HG03520 (cell line): ENCODE data around the gene DUSP15.
"Not testable (repeated sequence)": the region's sequence is repeated elsewhere in the genome, so short reads cannot be mapped to it uniquely, and the experiment has no call there.

Experiments used
- ATAC-seq: cut with Tn5 transposase; IDR thresholded peaks from one replicate; pipeline ENCODE4 v1.9.1; 2021; ENCODE audit warnings: mild to moderate bottlenecking, moderate library complexity; ENCODE audit not compliant: unreplicated experiment

The DUSP15 gene, protein sequence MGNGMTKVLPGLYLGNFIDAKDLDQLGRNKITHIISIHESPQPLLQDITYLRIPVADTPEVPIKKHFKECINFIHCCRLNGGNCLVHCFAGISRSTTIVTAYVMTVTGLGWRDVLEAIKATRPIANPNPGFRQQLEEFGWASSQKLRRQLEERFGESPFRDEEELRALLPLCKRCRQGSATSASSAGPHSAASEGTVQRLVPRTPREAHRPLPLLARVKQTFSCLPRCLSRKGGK

DNA sequence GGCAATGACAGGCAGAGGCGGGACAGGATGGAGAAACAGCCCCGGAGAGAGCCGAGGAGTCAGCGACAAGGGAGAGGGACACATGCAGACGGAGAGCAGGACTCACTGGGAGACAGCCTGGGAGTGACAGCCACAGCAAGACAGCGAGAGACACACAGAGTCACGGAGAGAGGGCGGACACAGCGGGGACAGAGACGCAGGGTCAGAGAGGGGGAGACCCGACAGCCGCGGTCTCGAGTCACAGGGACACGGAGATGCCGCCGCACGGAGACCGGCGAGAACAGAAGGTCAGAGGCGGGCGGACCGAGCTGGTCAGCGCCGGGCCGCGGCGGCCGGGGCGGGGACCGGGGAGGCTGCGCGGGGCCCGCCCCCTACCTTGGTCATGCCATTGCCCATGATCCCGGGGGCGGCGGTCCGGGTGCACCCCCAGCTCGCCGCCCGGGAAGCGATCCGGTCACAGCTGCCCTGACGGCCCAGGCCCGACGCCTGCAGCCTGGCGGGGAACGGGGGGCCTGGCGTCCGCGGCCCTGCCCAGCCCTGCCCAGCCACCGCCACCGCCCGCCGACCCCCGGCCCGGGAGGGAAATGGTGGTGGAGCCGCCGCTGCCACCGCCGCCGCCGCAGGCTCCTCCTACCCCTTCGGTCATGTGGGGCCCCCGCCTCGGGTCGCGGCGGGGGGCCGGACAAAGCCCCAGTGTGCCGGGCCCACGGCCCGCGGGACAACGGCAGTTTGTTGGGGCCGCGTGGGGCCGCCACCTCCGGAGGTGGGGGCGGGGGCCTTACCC, at the start of gene DUSP15, which contains the start of gene TTLL9:
Gene DUSP15 (minus strand): TSS at position 586 of the 784 bp plus-strand sequence. CDS start 190 bp downstream, at position 396.
Gene TTLL9 (plus strand): TSS at position 693 of the 784 bp plus-strand sequence. CDS start 493 bp downstream, outside the sequence.
- ATAC-seq, result no peak

DNA sequence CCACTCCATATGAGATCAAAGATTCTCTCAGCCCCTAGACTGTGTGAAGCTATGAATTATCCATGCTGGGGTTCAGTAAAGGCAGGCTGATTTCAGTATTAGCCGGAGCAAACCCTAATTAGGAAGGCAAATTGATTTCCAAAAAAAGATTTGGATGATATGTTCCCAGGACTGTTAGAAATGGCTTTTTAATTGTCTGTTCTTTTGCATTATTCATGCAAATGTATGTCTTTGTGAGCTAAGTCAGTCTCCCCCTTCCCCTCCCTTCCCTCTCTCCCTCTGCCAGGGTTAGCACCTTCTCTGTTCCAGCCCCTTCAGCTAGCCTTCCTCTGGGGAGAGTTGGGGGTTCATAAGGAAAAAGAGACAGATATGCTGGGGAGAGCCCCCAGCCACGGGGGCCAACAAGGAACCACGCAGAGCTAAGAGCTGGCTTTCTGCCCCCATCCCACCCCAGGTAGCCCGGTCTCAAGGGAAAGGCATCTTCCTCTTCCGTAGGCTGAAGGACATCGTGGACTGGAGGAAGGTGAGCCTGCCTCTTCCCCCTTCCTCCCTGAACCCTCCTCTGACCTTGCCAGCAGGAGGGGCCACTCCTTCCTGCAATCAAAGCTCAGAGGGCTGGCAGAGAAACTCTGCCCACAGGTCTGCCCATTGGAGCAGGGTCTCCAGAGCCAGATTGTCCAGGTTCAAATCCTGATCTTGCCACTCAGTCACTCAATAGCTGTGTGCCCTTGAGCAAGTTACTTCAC, 49.3 kb upstream of the DUSP15 start:
- no peak for ATAC-seq

DNA sequence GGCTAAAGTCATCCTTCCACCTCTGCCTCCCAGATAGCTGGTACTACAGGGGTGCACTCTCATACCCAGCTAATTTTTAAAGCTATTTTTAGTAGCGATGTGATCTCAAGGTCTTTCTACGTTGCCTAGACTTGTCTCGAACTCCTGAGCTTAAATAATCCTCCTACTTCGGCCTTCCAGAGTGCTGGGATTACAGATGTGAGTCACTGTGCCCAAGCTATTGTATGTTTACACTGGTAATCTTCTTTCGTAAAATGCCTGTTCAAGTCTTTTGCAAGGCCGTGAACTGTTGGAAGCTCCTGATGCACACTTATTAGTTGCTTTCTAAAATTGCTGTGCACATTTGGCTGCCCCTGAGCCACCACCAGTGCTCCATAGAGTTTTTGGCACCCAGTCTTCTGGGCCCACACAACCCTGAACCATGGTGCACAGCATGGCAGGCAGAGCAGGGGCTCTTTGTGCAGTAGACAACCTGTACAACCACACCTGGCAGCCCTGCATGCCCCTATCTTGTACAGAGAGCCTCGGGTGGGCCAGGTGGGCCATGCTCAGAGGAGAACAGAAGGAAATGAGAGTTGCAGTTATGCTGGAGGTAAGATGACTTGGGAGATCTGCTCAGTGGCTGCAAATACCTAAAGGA, 48.3 kb upstream of the DUSP15 start:
- no peak for ATAC-seq

DNA sequence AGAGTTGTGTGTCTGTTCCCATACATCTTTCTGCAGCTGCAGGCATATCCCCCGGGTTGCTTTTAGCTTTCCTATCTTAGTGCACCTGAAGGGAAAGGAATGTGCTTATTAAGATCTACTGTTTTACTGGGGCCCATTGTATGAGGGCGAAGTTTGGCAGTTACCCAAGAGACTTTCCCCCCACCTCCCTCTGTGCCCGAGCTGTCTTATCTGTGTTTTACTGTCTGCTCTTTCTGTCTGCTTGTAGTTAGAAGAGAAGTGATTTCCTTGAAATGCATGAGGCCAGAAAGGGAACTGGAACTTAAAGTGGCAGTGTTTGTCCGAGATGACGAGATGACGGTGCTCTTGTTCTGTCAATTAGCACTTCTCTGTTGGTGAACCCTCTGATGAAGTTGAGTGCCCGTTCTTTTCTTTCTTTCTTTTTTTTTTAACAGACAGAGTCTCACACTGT, 47.7 kb upstream of the DUSP15 start:
- not testable (repeated sequence) for ATAC-seq

DNA sequence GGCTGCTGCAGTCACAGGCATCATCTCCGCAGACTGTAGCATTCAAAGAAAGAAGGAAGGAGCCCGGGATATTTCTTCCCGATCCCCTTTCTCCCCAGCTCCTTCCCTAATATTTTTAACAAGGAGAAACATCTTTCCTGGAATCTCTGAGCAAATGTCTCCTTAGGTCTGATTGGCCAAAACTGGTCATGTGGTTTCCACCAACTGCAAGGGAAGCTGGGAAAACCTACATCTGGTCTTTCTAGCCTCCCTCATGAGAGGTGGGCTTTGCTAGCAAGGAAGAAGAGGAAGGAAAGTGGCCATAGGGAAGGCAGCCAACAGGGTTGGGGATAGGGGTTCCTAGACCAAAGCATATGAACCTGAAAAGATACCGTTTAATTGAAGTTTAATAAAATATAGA, 46.4 kb upstream of the DUSP15 start:
- ATAC-seq, result no peak

DNA sequence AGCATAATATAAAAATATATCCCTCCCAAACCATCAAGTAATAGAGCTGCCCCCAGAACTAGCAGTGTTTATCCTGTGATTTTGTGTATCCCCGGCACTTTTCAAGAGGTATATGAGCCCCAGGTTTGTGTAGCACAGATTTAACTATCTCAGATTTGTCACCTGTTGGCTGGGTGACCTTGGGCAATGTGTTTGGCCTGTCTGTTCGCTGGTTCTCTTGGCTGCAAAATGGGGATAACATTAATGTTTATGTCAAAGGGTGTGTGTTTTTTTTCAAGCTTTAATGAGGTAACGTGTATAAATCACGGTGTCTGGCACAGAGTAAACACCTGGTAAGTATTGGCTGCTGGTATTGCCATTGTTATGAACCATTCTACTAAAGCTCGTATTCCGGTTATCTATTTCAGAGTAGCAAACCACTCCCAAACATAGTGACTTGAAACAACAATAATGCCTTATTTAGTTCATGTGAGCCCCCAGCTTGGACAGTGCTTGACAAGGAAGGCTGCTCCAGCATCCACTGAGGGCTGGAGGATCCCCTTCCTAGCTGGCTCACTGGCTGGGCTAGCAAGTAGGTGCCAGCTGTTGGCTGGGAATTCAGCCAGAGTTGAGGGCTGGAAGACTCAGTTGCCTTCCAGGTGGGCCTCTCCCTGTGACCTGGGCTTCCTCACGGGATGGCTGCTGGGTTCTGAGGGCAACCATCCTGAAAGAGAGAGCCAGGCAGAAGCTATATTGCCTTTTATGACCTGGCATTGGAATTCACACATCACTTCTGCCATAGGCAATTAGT, 45.4 kb upstream of the DUSP15 start:
- no peak for ATAC-seq

DNA sequence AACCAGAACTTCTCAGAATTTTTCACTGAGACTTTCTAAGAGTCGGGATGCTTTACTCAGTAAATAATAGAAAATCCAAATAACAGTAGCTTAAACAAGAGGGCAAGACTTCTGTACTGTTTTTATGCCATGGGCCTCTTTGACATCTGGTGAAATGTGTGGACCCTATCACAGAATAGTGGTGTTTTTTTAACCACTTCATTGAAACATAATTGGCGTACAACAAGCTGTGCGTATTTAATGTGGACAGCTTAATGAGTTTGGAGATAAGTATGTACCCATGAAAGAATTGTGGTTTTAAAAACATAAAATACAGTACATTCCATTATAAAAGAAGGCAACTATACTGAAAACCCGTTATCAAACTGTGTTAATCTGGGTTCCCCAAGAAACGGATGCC, 43.8 kb upstream of the DUSP15 start:
- no peak for ATAC-seq

DNA sequence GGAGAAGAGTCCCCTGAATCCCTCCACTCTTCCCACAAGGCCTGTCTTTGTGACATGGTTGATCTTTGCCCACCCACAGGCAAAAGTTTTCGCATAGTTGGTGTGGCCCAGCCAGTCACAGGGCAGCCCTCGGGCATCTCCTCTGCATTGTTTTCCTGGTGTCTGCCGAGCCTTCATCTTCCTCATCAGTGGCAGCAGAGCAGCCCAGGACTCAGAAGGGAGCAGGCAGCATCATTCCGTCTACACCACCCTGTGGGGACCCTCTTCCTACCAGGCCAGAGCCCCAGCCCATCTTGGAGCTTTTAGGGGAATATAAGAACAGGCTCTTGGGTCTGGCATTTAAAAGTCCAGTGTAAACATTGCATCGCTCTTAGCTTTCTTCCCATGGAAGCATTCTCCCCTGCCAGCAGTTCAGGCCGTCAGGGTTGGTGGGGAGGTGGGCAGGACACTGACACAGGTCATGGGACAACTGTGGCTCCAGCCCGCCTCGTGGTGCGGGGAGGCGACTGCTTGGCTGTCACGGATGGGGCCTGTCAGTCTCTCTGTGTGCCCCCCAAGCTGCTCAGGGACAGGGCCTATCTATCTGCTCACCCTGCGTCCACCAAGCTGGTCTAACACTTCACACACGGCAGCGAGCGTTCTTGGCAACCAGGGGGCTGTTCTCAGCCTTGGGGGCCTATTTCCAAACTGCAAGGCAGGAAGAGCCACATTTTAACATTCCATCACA, 43.3 kb upstream of the DUSP15 start:
- ATAC-seq, result no peak

DNA sequence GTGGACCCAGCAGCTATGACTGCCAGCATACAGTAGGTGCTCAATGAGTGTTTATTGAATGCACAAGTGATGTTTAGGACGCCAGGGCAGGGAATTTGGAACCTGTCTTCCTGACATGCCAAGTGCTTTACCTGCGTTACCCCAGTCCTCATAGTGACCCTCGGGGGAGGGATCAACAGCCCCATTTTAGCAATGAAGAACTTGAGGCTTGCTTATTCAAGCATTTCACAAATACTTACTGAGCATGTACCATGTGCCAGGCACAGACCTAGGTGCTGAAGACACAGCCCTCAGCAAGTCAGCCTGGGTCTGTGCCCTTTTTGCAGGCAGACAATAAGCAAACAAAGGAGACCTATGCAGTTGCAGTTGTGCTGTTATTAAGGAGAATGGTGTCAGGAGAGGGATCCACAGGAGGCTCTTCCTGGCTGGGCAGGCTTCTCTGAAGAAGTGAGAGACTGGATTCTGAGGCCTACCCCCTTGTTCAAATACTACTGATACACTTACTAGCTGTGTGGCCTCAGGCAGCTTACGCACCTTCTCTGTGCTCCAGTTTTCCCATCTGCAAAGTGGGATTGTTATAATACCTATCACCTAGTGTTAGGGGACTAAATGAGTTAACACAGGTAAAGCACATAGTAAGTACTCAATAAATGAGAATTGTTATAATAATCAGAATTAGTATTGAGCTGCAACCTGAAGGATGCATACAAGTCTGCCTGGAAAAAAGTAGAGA, 39.9 kb upstream of the DUSP15 start:
- ATAC-seq, result no peak

DNA sequence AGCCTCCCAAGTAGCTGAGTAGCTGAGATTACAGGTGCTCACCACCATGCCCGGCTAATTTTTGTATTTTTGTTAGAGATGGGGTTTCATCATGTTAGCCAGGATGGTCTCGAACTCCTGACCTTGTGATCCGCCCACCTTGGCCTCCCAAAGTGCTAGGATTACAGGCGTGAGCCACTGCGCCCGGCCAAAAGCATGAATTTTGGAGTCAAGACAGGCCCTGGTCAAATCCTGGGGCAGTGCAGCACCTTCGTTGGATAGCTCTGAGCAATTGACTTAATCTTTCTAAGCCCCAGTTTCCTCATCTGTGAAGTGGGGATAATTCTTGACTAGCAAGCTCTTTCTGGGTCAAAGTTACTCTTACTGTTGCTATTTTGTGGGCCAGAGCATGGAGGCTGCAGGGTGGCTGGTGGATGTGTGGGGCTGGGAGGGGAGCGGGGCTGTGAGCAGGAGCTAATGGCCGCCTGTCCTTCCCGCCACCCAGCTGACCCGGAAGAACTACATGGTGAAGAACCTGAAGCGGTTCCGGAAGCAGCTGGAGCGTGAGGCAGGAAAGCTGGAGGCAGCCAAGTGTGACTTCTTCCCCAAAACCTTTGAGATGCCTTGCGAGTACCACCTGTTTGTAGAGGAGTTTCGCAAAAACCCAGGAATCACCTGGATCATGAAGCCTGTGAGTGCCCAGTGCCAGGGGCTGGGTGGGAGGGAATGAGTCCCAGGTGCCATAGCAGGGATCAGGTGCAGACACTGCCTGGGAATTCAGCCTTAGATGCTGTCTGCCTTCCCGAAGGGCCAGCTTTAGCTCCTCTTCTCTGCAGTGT, 39.1 kb upstream of the DUSP15 start:
- no peak for ATAC-seq

DNA sequence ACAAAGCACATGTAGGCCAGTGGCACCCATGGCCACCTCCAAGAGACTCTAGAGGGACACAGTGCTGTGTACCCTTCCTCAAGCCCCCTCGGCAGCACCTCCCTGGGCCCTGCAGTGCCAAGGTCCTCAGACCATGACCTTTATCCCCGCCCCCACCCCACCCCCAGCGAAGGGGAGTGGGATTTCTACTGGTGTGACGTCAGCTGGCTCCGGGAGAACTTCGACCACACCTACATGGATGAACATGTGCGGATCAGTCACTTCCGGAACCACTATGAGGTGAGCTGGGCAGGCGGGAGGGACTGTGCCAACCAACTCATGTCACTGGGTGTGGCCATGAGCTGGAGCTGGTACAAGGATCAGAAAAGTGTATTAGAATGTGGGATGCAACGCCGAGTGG, 38.1 kb upstream of the DUSP15 start:
- no peak for ATAC-seq

DNA sequence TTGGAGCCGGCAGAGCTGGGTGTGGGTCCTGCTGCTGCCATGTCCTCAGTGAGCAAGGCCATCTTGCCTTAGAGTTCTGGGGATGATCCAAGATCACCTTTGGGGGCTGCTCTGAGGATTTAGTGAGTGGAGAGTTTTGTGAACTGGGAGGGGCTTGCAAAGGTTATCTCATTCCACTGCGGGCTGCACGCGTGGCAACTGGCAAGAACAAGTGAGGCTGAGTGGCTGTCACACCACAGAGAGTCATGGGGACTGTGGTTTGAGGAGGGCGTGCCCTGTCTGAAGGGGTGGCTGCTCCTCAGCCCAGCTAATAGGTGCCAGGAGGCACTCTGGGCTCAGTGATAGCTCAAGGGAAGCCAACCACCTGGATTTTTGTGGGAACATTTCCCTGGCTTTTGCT, 37.7 kb upstream of the DUSP15 start:
- no peak for ATAC-seq

DNA sequence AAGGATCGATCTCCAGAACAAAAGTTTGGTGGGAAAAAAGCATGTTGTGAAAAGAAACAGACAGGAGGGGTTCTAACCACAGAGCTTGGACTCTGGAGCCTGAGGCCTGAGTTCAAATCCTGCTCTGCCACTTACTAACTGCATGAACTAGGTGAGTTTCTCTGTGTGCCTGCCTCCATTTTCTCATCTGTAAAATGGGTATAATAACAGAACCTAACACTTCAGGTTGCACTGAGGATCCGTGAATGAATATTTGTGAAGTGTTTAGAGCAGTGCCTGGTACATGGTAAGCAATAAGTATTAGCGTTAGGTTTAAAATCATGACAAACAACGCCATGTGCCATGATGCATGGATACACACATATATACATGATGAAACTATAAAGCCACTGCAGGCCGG, 36.7 kb upstream of the DUSP15 start:
- no peak for ATAC-seq

DNA sequence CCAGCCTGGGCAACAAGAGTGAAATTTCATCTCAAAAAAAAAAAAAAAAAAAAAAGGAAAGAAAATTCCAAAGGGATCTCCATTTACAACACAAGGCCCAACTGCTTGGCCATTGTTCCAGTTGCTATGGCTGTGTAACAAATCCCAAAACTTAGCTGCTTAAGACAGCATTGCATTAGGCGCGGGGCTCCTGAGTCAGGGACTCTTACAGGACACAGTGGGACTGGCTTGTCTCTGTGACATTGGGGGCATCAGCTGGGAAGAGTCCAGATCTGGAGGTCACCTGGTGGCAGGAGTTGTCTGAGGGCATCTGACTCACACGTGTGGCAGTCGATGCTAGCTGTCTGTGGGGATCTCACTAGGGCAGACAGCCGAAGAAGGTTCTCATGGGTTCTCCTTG, 35.7 kb upstream of the DUSP15 start:
- no peak for ATAC-seq

DNA sequence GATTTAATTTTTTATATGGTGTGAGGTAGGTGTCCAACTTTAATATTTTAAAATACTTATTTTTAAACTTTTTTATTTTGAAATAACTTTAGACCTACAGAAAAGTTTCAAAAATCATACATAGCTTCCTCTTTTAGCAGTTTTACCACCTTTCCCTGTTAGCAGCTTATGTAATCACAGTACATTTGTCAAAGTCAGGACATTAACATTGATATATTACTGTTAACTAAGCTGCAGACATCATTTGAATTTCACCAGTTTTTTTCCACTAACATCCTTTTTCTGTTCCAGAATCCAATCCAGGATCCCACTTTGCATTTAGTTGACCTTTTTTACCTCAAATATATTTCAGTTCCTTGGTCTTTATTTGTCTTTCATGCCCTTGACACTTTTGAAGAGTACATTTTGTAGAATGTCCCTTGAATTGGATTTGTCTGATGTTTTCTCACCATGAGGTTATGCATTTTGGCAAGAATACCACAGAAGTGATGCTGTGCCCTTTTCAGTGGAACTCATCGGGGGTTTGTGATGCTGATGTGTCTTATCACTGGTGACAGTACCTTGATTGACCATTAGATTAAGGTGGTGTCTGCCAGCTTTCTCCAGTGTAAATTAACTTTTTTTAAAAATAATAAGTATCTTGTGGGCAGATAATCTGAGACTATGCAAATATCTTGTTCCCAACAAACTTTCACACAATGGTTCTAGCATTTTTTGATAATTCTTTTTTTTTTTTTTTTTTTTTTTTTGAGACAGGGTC, 33.5 kb upstream of the DUSP15 start:
- ATAC-seq, result no peak

DNA sequence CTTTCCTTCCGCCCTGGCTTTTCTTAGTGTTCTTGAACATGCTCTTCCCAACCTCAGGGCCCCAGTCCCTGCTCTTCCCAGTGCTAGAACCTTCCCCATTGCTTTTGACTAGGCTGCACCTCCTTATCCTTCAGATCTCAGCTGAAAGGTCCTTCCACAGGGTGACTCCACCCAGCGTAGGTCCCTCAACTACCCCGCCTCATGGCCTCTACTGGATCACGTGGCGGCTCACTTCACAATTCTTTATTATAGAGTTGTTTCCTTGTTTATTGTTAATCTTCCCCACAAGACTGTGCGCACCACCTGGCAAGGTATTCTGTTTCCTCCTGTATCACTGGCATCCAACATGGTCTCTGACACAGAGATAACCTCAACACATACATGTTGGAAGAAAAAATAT, 31.3 kb upstream of the DUSP15 start:
- no peak for ATAC-seq

DNA sequence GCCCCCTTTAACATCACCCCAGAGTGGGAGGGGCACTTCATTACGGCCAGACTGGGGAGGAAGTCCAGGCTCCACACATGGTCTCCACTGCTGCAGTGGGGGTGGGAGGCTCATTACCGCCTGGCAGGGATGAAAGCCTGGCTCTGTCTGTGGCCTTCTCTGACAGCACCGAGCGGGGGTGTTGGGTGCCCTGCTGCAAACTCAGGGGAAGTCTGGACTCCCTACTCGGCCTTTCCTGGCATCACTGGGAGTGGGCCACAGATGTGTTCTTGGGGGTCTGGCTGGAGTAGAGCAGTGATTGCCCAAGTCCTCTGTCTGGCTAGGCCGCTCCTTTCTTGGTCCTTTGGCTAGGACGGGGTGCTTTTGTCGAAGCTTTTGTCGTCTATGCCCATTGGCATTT, 27.2 kb upstream of the DUSP15 start:
- ATAC-seq, result no peak
